ENCODE results near the gene CADPS.

Gene CADPS

DNA sequence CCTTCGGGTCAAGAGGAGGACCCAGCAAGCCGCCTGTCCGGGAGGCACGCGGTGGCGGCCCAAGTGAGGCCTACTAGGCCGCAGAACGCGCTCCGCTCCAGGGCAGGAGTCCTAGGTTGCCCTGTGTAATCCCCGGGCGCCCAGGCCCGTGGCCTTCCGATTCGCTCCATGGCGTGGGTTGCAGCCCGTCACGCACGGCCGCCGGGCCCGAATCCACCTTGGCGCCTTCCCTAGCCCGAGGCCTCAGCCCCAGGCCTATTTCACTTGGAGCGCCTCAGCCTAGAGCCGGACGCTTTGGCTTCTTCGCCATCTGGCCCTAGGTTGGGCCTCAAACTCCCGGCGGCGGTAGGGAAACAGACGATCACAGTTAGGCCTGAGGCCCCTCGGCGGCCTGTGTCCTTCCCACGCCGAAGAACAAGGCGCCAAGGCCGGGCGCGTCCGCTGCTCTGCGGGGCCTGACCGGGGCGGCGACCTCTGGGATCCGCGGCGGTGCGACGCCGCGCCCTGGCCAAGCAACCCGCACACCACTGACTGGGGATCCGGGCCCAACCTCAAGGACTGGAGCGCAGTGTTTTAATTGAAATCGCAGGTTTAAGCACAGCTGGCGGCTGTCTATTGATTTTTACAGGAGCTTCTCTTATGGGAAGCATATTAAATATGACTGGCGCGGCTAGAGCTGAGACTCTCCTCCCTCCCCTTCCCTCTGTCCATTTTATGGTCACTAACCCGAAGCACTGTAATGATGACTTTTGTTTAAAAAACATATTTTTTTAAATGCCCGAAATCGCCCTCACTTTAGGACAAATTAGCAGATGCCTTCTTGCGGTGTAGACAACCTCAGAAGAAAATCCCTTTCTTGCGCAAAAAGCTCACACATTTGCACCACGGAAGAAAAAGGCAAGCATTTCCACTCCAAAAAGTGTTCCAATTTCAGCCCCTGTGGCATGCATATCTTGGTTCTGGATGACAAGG is 498.0 kb downstream of the CADPS start:
- no peak overlapping the region for H3K4me3 ChIP-seq (replicated peaks; ENCODE audit: insufficient read depth, low read length)
- TF ChIP-seq, protein P1, sequence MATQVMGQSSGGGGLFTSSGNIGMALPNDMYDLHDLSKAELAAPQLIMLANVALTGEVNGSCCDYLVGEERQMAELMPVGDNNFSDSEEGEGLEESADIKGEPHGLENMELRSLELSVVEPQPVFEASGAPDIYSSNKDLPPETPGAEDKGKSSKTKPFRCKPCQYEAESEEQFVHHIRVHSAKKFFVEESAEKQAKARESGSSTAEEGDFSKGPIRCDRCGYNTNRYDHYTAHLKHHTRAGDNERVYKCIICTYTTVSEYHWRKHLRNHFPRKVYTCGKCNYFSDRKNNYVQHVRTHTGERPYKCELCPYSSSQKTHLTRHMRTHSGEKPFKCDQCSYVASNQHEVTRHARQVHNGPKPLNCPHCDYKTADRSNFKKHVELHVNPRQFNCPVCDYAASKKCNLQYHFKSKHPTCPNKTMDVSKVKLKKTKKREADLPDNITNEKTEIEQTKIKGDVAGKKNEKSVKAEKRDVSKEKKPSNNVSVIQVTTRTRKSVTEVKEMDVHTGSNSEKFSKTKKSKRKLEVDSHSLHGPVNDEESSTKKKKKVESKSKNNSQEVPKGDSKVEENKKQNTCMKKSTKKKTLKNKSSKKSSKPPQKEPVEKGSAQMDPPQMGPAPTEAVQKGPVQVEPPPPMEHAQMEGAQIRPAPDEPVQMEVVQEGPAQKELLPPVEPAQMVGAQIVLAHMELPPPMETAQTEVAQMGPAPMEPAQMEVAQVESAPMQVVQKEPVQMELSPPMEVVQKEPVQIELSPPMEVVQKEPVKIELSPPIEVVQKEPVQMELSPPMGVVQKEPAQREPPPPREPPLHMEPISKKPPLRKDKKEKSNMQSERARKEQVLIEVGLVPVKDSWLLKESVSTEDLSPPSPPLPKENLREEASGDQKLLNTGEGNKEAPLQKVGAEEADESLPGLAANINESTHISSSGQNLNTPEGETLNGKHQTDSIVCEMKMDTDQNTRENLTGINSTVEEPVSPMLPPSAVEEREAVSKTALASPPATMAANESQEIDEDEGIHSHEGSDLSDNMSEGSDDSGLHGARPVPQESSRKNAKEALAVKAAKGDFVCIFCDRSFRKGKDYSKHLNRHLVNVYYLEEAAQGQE (IDR thresholded peaks at IDR 0.05; ENCODE audit: insufficient replicate concordance, low read depth), result no peak
- TF ChIP-seq GABPA (IDR thresholded peaks at IDR 0.05; ENCODE audit: low read depth) (no peak), POLR2AphosphoS5 (IDR thresholded peaks at IDR 0.05; ENCODE audit: low read depth) (no peak), CTCF (IDR thresholded peaks at IDR 0.05; ENCODE audit: insufficient read depth, low read length) (no peak), SPI1 (IDR thresholded peaks at IDR 0.05; ENCODE audit: borderline replicate concordance, low read depth) (no peak)
- peaks cover 63% of the 10 kb centered on the region for H3K27me3 ChIP-seq (ENCODE audit: insufficient read depth, poor library complexity, severe bottlenecking)
- H3K27ac ChIP-seq (replicated peaks), result no peak overlapping the region
- DNase-seq (ENCODE audit: low read depth in 1 of 2, low spot score in 1 of 2), result no peak

- Histone ChIP-seq H3K27me3 (ENCODE audit: insufficient read depth, poor library complexity, severe bottlenecking) (peaks cover 65% of the 10 kb centered on the region), H3K27ac (replicated peaks) (no peak overlapping the region), H3K4me3 (replicated peaks; ENCODE audit: insufficient read depth, low read length) (no peak overlapping the region)
- DNase-seq (ENCODE audit: low read depth in 1 of 2, low spot score in 1 of 2), result no peak
- TF ChIP-seq, protein P1 (IDR thresholded peaks at IDR 0.05; ENCODE audit: insufficient replicate concordance, low read depth), result no peak
- TF ChIP-seq GABPA (IDR thresholded peaks at IDR 0.05; ENCODE audit: low read depth), result no peak
- TF ChIP-seq POLR2AphosphoS5 (IDR thresholded peaks at IDR 0.05; ENCODE audit: low read depth), result no peak
- TF ChIP-seq SPI1 (IDR thresholded peaks at IDR 0.05; ENCODE audit: borderline replicate concordance, low read depth), result no peak
- TF ChIP-seq CTCF (IDR thresholded peaks at IDR 0.05; ENCODE audit: insufficient read depth, low read length), result no peak
These were observed 498.8 kb downstream of the CADPS start for GRCh38 chr3:62376454-62376720.

GRCh38 chr3:62375655-62376453 is 499.4 kb downstream of the CADPS start:
- Histone ChIP-seq H3K27me3 (ENCODE audit: insufficient read depth, poor library complexity, severe bottlenecking) (peaks cover 66% of the 10 kb centered on the region), H3K4me3 (replicated peaks; ENCODE audit: insufficient read depth, low read length) (no peak overlapping the region), H3K27ac (replicated peaks) (no peak overlapping the region)
- TF ChIP-seq CTCF (IDR thresholded peaks at IDR 0.05; ENCODE audit: insufficient read depth, low read length) (no peak), POLR2AphosphoS5 (IDR thresholded peaks at IDR 0.05; ENCODE audit: low read depth) (no peak), GABPA (IDR thresholded peaks at IDR 0.05; ENCODE audit: low read depth) (no peak), SPI1 (IDR thresholded peaks at IDR 0.05; ENCODE audit: borderline replicate concordance, low read depth) (no peak)
- TF ChIP-seq, protein P1 (IDR thresholded peaks at IDR 0.05; ENCODE audit: insufficient replicate concordance, low read depth), result no peak
- no peak for DNase-seq (ENCODE audit: low read depth in 1 of 2, low spot score in 1 of 2)
